Activated CD4-positive, alpha-beta T cell treated with anti-CD3 and anti-CD28 coated beads for 36 hours (primary cell): ENCODE data around the gene GPC6. TPM values are rescaled to one million over a fixed set of nuclear protein-coding genes. Genes with fewer than 3 reads are reported as not detected.

Experiments used
- ATAC-seq: fragments of 200-7000 bp; cut with Tn5 transposase; one replicate; pipeline ENCODE4 v1.10.0; 2021; ENCODE audit warnings: mild to moderate bottlenecking, moderate library complexity
- CTCF ChIA-PET: fragments of 350-600 bp; sonication (Branson Sonifier 250); formaldehyde crosslinking; loops from one replicate; lab custom pipeline; 2021; ENCODE audit warnings: antibody characterized with exemption; lab: Charles Lee
- POLR2A ChIA-PET: fragments of 350-600 bp; sonication (Branson Sonifier 250); formaldehyde crosslinking; loops from one replicate; lab custom pipeline; 2021; ENCODE audit warnings: antibody characterized with exemption, inconsistent platforms; lab: Charles Lee
- DNase-seq: peaks from one replicate; pipeline ENCODE4 v3.0.0-alpha.2; 2020
- H3K27ac Mint-ChIP-seq: one replicate; pipeline ENCODE4 v1.8.0; 2021; ENCODE audit warnings: mixed read lengths
- H3K27me3 Mint-ChIP-seq: one replicate; pipeline ENCODE4 v1.8.0; 2021; ENCODE audit warnings: mixed read lengths
- H3K36me3 Mint-ChIP-seq: one replicate; pipeline ENCODE4 v1.8.0; 2021; ENCODE audit warnings: low read depth, mixed read lengths
- H3K4me1 Mint-ChIP-seq: one replicate; pipeline ENCODE4 v1.8.0; 2021; ENCODE audit warnings: mixed read lengths
- H3K4me3 Mint-ChIP-seq: one replicate; pipeline ENCODE4 v1.8.0; 2021; ENCODE audit warnings: mild to moderate bottlenecking, moderate library complexity, mixed read lengths
- H3K9me3 Mint-ChIP-seq: one replicate; pipeline ENCODE4 v1.8.0; 2021; ENCODE audit warnings: low read depth, mixed read lengths
- intact Hi-C, 2 experiments: fragments of 100-400 bp; cut with DNase I in 1 of 2; cut with micrococcal nuclease in 1 of 2; formaldehyde crosslinking; loops; one replicate each; pipeline versions ENCODE4 v1.14.2 to v1.15.1; 2022 to 2024; cut with DNase I, micrococcal nuclease
- total RNA-seq, 2 experiments: library from RNA; stranded (reverse); gene quantifications; one replicate each; pipeline ENCODE4 v1.2.3, GENCODE V29; 2021

Gene GPC6
- total RNA-seq, 2 experiments from 2014 or later, result not detected

GRCh38 chr13:93881411-93881810 is 654.8 kb downstream of the GPC6 start:
- no peaks in the 10 kb centered on the region for H3K4me1 Mint-ChIP-seq
- CTCF ChIA-PET, result no interaction called here
- no peak for DNase-seq
- intact Hi-C loops, result no loop called here
- peaks cover 2% of the 10 kb centered on the region for H3K27me3 Mint-ChIP-seq
- peaks cover 3% of the 10 kb centered on the region for H3K9me3 Mint-ChIP-seq
- no peak overlapping the region for H3K27ac Mint-ChIP-seq
- no peak overlapping the region for H3K4me3 Mint-ChIP-seq
- no peaks in the 10 kb centered on the region for H3K36me3 Mint-ChIP-seq
- POLR2A ChIA-PET, result no interaction called here
- ATAC-seq, result no peak

GRCh38 chr13:93882086-93882651 is 655.6 kb downstream of the GPC6 start:
- H3K27ac Mint-ChIP-seq, result no peak overlapping the region
- intact Hi-C loops, result no loop called here
- H3K4me3 Mint-ChIP-seq, result no peak overlapping the region
- H3K4me1 Mint-ChIP-seq, result no peaks in the 10 kb centered on the region
- no peaks in the 10 kb centered on the region for H3K36me3 Mint-ChIP-seq
- POLR2A ChIA-PET, result no interaction called here
- ATAC-seq (no peak), DNase-seq (no peak)
- CTCF ChIA-PET, result no interaction called here
- peaks cover 2% of the 10 kb centered on the region for H3K27me3 Mint-ChIP-seq
- peaks cover 3% of the 10 kb centered on the region for H3K9me3 Mint-ChIP-seq

GRCh38 chr13:93889430-93889951 is 662.9 kb downstream of the GPC6 start:
- DNase-seq (no peak), ATAC-seq (no peak)
- POLR2A ChIA-PET, result no interaction called here
- no peaks in the 10 kb centered on the region for H3K4me1 Mint-ChIP-seq
- no peaks in the 10 kb centered on the region for H3K9me3 Mint-ChIP-seq
- H3K27ac Mint-ChIP-seq, result no peak overlapping the region
- no peak overlapping the region for H3K4me3 Mint-ChIP-seq
- CTCF ChIA-PET, result interaction anchor here (0.7 kb wide), 1 partner anchor 127 kb away, joined by 3 read pairs; no protein-coding TSS in a partner anchor
- intact Hi-C loops, result no loop called here
- H3K27me3 Mint-ChIP-seq, result peaks cover 2% of the 10 kb centered on the region
- no peaks in the 10 kb centered on the region for H3K36me3 Mint-ChIP-seq

GRCh38 chr13:93899981-93900380 is 673.4 kb downstream of the GPC6 start:
- intact Hi-C loops, result no loop called here
- POLR2A ChIA-PET, result no interaction called here
- CTCF ChIA-PET, result no interaction called here
- Mint-ChIP-seq H3K27me3 (peaks cover 6% of the 10 kb centered on the region), H3K27ac (no peak overlapping the region), H3K36me3 (no peaks in the 10 kb centered on the region), H3K9me3 (no peaks in the 10 kb centered on the region), H3K4me1 (no peaks in the 10 kb centered on the region), H3K4me3 (no peak overlapping the region)
- ATAC-seq, result no peak
- no peak for DNase-seq

GRCh38 chr13:93900731-93901130 is 674.1 kb downstream of the GPC6 start:
- Mint-ChIP-seq H3K9me3 (no peaks in the 10 kb centered on the region), H3K4me1 (no peaks in the 10 kb centered on the region), H3K27me3 (peaks cover 6% of the 10 kb centered on the region), H3K4me3 (no peak overlapping the region), H3K36me3 (no peaks in the 10 kb centered on the region), H3K27ac (no peak overlapping the region)
- CTCF ChIA-PET, result no interaction called here
- POLR2A ChIA-PET, result no interaction called here
- intact Hi-C loops, result no loop called here
- DNase-seq, result no peak
- no peak for ATAC-seq

GRCh38 chr13:93903909-93904308 is 677.3 kb downstream of the GPC6 start:
- CTCF ChIA-PET, result no interaction called here
- Mint-ChIP-seq H3K4me3 (no peak overlapping the region), H3K27me3 (peaks cover 8% of the 10 kb centered on the region), H3K9me3 (no peaks in the 10 kb centered on the region), H3K4me1 (no peaks in the 10 kb centered on the region), H3K27ac (no peak overlapping the region), H3K36me3 (no peaks in the 10 kb centered on the region)
- DNase-seq (no peak), ATAC-seq (no peak)
- intact Hi-C loops, result no loop called here
- POLR2A ChIA-PET, result no interaction called here

- peaks cover 2% of the 10 kb centered on the region for H3K9me3 Mint-ChIP-seq
- ATAC-seq (no peak), DNase-seq (no peak)
- POLR2A ChIA-PET, result no interaction called here
- no peaks in the 10 kb centered on the region for H3K36me3 Mint-ChIP-seq
- no peaks in the 10 kb centered on the region for H3K4me1 Mint-ChIP-seq
- H3K27ac Mint-ChIP-seq, result no peak overlapping the region
- intact Hi-C loops, result no loop called here
- CTCF ChIA-PET, result no interaction called here
- no peak overlapping the region for H3K4me3 Mint-ChIP-seq
- peaks cover 10% of the 10 kb centered on the region for H3K27me3 Mint-ChIP-seq
Observed at GRCh38 chr13:93915269-93915809, 688.7 kb downstream of the GPC6 start.

- Mint-ChIP-seq H3K27me3 (peaks cover 22% of the 10 kb centered on the region), H3K4me1 (no peaks in the 10 kb centered on the region), H3K9me3 (no peaks in the 10 kb centered on the region), H3K36me3 (no peaks in the 10 kb centered on the region), H3K4me3 (no peak overlapping the region), H3K27ac (no peak overlapping the region)
- ChIA-PET POLR2A (no interaction called here), CTCF (no interaction called here)
- DNase-seq, result no peak
- intact Hi-C loops, result no loop called here
- no peak for ATAC-seq
Observed at GRCh38 chr13:93922063-93922855, 695.7 kb downstream of the GPC6 start.

GRCh38 chr13:93925990-93926389 is 699.4 kb downstream of the GPC6 start:
- intact Hi-C loops, result no loop called here
- H3K4me1 Mint-ChIP-seq, result no peaks in the 10 kb centered on the region
- peaks cover 6% of the 10 kb centered on the region for H3K27me3 Mint-ChIP-seq
- no peak overlapping the region for H3K27ac Mint-ChIP-seq
- no peak for ATAC-seq
- H3K4me3 Mint-ChIP-seq, result no peak overlapping the region
- ChIA-PET CTCF (no interaction called here), POLR2A (no interaction called here)
- H3K36me3 Mint-ChIP-seq, result no peaks in the 10 kb centered on the region
- no peaks in the 10 kb centered on the region for H3K9me3 Mint-ChIP-seq
- DNase-seq, result no peak

- ChIA-PET CTCF (no interaction called here), POLR2A (no interaction called here)
- Mint-ChIP-seq H3K36me3 (no peaks in the 10 kb centered on the region), H3K4me3 (no peak overlapping the region), H3K27me3 (peaks cover 6% of the 10 kb centered on the region), H3K9me3 (no peaks in the 10 kb centered on the region), H3K27ac (no peak overlapping the region), H3K4me1 (no peaks in the 10 kb centered on the region)
- ATAC-seq (no peak), DNase-seq (no peak)
- intact Hi-C loops, result no loop called here
Observed at GRCh38 chr13:93926425-93926824, 699.8 kb downstream of the GPC6 start.

- H3K4me3 Mint-ChIP-seq, result no peak overlapping the region
- ATAC-seq, result no peak
- POLR2A ChIA-PET, result no interaction called here
- CTCF ChIA-PET, result no interaction called here
- peaks cover 6% of the 10 kb centered on the region for H3K27me3 Mint-ChIP-seq
- no peak for DNase-seq
- no peaks in the 10 kb centered on the region for H3K36me3 Mint-ChIP-seq
- no peaks in the 10 kb centered on the region for H3K4me1 Mint-ChIP-seq
- no peak overlapping the region for H3K27ac Mint-ChIP-seq
- H3K9me3 Mint-ChIP-seq, result no peaks in the 10 kb centered on the region
- intact Hi-C loops, result no loop called here
Observed at GRCh38 chr13:93927431-93927830, 700.8 kb downstream of the GPC6 start.

GRCh38 chr13:93932901-93933300 is 706.3 kb downstream of the GPC6 start:
- Mint-ChIP-seq H3K36me3 (no peaks in the 10 kb centered on the region), H3K27ac (no peak overlapping the region), H3K9me3 (no peaks in the 10 kb centered on the region), H3K4me1 (no peaks in the 10 kb centered on the region), H3K27me3 (peaks cover 2% of the 10 kb centered on the region), H3K4me3 (no peak overlapping the region)
- ATAC-seq (no peak), DNase-seq (no peak)
- intact Hi-C loops, result no loop called here
- ChIA-PET POLR2A (no interaction called here), CTCF (no interaction called here)
